D721Med (cell line): ENCODE results near the gene MOCS1.

ENCODE experiments used
- DNase-seq: peaks from one replicate; pipeline ENCODE4 v3.0.0; 2011; ENCODE audit warnings: low spot score; ENCODE audit not compliant: insufficient read length
- FAIRE-seq: peaks from 2 replicates; lab custom pipeline; 2011; peaks lifted over from hg19 to GRCh38; lab: Jason Lieb, UNC
- TF ChIP-seq, protein P1 (sequence below): IDR thresholded peaks from 2 replicates; pipeline ENCODE4 v1.5.1; 2012; ENCODE audit warnings: mild to moderate bottlenecking, control low read depth; ENCODE audit not compliant: insufficient read depth; ENCODE audit errors: missing control alignments

The MOCS1 gene

DNA sequence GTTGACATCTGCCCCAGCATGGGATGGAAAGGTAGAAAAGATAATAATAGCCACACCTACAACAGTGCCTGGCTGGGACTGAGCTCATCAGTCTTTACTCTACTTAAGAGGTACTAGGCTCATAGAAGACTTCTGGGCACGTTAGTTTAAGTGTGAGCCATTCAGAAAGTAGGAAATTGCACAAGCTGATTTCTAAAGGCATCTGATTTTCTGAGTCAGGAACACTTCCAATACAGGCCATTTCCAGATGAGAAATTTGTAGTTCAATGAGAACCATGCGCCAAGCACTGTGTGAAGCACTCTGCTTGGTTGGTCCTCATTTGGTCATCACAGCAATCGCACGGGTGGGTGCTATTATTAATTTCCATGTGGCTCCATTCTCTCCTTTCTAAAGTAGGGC, 42.3 kb downstream of the MOCS1 start:
- DNase-seq, result no peak
- FAIRE-seq, result no peak
- TF ChIP-seq, protein P1, sequence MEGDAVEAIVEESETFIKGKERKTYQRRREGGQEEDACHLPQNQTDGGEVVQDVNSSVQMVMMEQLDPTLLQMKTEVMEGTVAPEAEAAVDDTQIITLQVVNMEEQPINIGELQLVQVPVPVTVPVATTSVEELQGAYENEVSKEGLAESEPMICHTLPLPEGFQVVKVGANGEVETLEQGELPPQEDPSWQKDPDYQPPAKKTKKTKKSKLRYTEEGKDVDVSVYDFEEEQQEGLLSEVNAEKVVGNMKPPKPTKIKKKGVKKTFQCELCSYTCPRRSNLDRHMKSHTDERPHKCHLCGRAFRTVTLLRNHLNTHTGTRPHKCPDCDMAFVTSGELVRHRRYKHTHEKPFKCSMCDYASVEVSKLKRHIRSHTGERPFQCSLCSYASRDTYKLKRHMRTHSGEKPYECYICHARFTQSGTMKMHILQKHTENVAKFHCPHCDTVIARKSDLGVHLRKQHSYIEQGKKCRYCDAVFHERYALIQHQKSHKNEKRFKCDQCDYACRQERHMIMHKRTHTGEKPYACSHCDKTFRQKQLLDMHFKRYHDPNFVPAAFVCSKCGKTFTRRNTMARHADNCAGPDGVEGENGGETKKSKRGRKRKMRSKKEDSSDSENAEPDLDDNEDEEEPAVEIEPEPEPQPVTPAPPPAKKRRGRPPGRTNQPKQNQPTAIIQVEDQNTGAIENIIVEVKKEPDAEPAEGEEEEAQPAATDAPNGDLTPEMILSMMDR, result no peak

DNA sequence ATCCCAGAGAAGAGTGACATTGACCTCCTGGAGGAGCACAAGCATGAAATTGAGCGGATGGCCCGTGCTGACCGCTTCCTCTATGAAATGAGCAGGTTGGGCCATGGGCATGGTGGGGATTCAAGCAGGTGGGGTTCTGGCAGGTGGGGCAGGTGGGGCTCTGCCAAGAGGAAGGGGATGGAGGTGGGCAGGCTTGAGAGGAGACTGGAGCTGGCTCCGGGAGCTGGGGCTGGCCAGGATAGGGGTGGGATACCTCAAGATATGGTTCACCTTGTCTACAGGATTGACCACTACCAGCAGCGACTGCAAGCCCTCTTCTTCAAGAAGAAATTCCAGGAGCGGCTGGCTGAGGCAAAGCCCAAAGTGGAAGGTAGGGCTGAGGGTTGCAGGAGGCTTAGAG, 42.9 kb downstream of the MOCS1 start:
- no peak for FAIRE-seq
- DNase-seq, result no peak
- TF ChIP-seq, protein P1, result no peak

DNA sequence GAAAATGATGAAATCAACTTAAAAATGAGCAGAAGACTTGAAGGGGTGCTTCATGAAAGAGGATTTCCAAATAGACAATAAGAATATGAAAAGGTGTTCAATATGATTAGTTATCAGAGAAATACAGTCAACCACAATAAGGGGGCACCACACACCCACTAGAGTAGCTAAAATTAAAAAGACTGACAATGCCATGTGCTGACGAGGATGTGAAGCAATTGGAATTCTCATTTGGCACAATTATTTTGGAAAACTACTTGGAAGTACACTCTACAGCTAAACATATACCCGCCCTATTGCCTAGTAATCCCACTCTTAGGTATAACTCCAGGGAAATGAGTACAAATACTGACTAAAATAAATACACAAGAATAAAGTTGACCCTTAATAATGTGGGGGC, 45.0 kb downstream of the MOCS1 start:
- FAIRE-seq, result no peak
- DNase-seq, result no peak
- TF ChIP-seq, protein P1, result no peak

DNA sequence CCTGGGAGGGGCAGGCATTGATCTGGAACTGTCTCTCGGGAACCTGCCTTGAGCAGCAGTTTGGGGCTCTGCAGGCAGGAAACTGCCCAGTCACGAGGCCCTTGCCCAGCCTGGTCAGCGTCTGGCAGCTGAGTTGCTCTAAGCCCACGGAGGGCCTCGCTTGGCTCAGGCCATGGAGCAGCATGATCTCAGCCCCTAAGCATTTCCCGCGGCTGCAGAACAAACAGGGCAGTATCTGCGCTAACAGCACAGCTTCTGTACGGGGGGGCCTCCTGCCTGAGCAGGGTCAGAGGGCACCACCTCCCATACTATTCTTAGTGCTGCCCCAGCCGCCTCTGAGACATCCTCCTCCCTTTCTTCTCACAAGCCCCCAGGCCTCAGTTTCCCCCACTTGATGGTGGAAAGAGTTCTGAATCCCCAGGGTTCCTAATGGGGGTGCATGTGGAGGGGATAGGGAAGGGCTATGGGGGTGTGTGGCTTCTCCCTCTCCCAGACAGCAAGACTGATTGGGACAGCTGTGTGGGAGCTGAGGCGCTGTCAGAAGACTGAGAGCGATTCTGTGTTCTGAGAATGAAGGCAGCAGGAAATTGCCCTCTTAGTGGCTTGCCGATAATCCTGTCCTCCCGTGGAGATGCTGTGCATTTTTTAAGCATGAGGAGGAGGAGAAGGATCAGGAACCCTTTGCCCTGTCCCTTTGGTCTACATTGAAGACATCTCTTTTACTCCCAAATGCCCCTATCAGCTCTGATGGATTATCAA, 46.4 kb downstream of the MOCS1 start:
- FAIRE-seq, result no peak
- TF ChIP-seq, protein P1, result no peak
- DNase-seq, result no peak

DNA sequence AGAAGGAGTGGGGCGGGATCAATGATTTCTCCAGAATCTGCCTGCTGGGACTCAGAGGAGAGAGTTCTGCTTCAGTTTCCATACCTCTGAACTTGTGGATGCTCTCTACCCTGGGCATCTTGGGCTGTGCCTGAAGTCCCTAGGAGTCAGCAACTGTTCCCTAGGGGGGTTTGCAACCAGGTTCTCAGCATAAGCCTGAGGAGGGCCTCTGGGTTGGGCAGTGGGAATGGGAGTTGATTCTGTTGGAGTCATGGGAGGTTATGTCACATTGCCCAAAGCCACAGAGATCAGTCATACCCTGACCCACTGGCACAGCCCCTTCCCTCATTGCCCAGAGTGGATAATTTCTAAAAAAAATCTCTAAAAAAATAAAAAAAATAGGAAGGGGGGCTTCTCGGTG, 47.4 kb downstream of the MOCS1 start:
- DNase-seq (no peak), FAIRE-seq (no peak)
- TF ChIP-seq, protein P1, result no peak

DNA sequence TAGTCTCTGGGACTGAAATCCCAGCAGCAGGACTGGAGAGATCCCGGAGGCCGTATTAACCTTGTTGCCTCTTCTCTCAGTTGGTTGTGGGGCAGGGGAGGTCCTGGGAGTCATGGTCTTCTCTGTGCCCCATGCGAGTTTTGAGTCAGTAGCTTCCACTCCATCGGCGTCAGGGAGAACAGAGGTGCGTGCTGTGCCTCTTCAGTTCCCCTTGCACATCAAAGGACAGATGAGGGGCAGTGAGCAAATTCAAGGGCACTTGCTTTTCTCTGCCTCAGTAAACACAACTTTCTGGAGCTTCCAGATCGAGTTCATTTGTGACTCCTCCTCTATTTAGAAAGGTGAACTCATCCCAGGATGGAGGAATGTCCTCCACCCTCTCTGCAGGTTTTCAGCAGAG, 48.6 kb downstream of the MOCS1 start:
- DNase-seq, result no peak
- FAIRE-seq, result no peak
- TF ChIP-seq, protein P1, result no peak

DNA sequence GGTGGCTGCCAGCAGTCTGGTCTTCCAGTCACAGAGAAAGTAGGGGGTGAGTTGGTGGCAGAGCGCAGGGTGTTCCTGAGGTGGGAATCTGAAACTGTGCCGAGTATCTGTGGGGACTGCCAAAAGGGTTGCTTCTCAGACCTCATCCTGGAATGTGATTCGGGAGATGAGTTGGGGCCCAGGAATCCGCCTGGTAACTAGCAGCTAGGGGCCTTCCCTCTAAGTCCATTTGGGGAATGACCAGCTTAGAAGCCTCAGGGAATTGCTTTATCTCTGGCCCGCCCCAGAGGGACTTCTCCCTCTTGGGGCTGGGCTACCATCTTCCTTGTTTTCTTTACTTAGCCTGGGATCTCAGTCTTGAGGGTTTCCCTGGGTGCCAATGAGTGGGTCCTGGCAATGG, 49.6 kb downstream of the MOCS1 start:
- DNase-seq (no peak), FAIRE-seq (no peak)
- TF ChIP-seq, protein P1, result no peak
